GM10266 (cell line): Measurements from ENCODE around the gene KRT5.

Experiments used
- DNase-seq: peaks from one replicate; pipeline ENCODE4 v3.0.0; 2012; ENCODE audit errors: extremely low spot score
- CTCF ChIP-seq: IDR thresholded peaks from 2 replicates; pipeline ENCODE4 v1.5.1; 2012; ENCODE audit warnings: mild to moderate bottlenecking, low read depth; ENCODE audit not compliant: control insufficient read depth, insufficient read depth; ENCODE audit errors: missing control alignments

The KRT5 gene

DNA sequence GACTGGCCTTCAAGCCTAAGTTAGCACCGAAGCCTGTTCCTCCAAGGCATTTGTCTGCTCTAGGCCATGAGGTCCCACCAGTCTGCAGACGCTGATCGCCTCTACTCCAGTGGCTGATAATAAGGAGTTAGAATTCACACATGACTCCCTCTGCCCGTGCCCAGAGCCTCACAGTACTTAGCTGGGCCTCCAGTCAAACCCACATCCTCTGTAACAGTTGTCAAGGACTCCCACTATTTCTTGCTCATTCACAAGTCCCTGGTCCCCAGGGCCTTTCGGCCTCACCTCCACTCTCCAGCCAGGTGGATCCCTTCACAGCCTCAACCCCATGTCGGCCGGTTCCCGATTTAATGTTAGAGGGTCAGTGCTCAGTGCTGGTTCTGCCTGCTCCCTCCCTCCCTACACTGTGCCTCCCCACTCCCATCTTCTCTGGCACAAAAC is 6.3 kb upstream of the KRT5 start:
- no peak for TF ChIP-seq CTCF
- DNase-seq = no peak

DNA sequence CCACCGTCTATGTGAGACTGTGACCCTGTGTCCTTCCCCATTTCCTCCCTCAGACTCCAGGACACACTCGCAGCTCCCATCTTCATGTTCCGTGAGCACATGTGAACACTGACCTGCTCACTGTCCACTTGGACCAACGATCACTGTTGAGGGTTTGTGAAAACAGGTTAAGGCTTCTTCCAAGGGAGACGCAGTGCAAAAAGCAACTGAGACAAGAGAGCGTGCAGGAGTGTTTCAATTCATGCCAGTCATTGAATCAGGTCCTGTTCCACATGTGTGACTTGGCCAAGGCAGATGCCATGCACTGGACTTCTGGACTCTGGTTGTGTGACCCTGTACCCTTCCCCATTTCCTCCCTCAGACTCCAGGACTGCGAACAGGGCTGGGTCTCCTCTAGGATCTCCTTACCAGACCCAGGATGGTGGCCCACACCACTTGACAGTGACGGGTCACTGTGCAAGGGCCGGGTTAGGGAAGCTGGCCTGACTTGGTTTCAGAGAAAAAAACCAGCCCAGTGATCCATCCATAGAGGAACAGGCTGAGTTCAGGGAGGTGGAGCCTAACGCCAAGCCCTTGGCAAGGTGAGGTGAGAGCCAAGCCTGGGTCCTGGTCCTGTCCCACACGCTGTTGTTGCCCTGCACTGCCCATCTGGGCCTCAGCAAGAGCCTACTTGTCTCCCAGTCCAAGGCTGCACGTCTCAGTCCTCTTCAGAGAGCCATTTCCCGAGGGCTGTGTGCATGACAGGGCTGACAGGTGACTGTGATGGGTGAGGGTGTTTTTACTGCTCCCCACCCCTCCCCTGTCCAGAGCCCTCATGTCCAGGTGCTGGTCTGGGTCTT is 5.7 kb upstream of the KRT5 start:
- no peak for DNase-seq
- TF ChIP-seq CTCF = no peak

- no peak for DNase-seq
- no peak for TF ChIP-seq CTCF
Observed at GRCh38 chr12:52524898-52525591, 4.9 kb upstream of the KRT5 start.

- no peak for TF ChIP-seq CTCF
- DNase-seq = no peak
Observed at GRCh38 chr12:52524241-52524897, 4.2 kb upstream of the KRT5 start.

- DNase-seq = no peak
- TF ChIP-seq CTCF = no peak
Observed at GRCh38 chr12:52523824-52524223, 3.6 kb upstream of the KRT5 start.

DNA sequence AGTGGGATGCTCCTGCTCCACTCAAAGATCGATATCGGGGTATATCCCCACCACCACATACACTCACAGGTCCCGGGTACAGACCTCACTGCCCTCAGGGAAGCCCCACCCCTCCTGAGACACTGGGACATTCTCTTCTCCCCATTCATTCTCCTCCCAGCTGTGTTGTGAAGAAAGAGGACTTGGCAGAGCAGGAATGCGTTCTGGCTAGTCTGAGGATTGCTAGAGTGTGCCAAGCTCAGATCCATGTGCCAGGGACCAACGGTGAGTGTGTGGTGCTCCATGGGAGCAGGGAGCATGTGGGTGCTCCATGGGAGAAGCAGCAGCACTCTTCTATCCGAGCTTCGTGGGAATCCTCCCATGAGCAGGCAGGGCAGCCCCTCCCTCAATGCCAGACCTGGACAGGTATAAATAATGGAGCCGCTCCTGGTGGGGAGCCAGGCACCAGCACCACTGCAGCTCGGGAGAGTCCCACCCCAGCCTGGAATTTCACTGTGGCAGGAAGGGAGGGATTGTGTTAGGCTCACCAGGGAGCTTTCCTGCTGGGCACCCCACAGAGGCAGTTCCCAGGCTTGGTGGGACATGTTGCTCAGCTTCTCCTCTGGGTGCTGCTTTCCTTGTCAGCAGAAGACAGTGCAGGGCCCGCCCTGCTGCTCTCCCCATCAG is 2.3 kb upstream of the KRT5 start:
- no peak for TF ChIP-seq CTCF
- no peak for DNase-seq
